ENCODE data around the gene F10.

The F10 gene

GRCh38 chr13:113139577-113139976, 17.0 kb downstream of the F10 start:
- H3K27me3 ChIP-seq (ENCODE audit: control insufficient read depth in 2 of 2, insufficient read depth in 2 of 2, low read length in 2 of 2) = no peaks in the 10 kb centered on the region
- H3K9me3 ChIP-seq (ENCODE audit: control insufficient read depth in 2 of 2, low read length in 2 of 2) = no peaks in the 10 kb centered on the region
- H3K36me3 ChIP-seq (ENCODE audit: control insufficient read depth in 2 of 2, insufficient read depth in 2 of 2, low read length in 2 of 2) = no peaks in the 10 kb centered on the region
- H3K4me1 ChIP-seq (ENCODE audit: control insufficient read depth in 2 of 2, insufficient read depth in 2 of 2, low read length in 2 of 2) = no peaks in the 10 kb centered on the region
- no peak overlapping the region for H3K4me3 ChIP-seq (ENCODE audit: low read length in 2 of 2)
- H3K9ac ChIP-seq (ENCODE audit: low read depth in 1 of 2, low read length in 2 of 2) = no peak overlapping the region
- no peak overlapping the region for H3K27ac ChIP-seq (ENCODE audit: low read depth in 2 of 2, low read length in 2 of 2)

GRCh38 chr13:113140677-113141600, 18.3 kb downstream of the F10 start:
- no peak overlapping the region for H3K9ac ChIP-seq (ENCODE audit: low read depth in 1 of 2, low read length in 2 of 2)
- no peaks in the 10 kb centered on the region for H3K36me3 ChIP-seq (ENCODE audit: control insufficient read depth in 2 of 2, insufficient read depth in 2 of 2, low read length in 2 of 2)
- H3K27ac ChIP-seq (ENCODE audit: low read depth in 2 of 2, low read length in 2 of 2) = no peak overlapping the region
- H3K4me3 ChIP-seq (ENCODE audit: low read length in 2 of 2) = no peak overlapping the region
- H3K27me3 ChIP-seq (ENCODE audit: control insufficient read depth in 2 of 2, insufficient read depth in 2 of 2, low read length in 2 of 2) = no peaks in the 10 kb centered on the region
- no peaks in the 10 kb centered on the region for H3K9me3 ChIP-seq (ENCODE audit: control insufficient read depth in 2 of 2, low read length in 2 of 2)
- H3K4me1 ChIP-seq (ENCODE audit: control insufficient read depth in 2 of 2, insufficient read depth in 2 of 2, low read length in 2 of 2) = no peaks in the 10 kb centered on the region

GRCh38 chr13:113141601-113141970, 19.0 kb downstream of the F10 start:
- no peaks in the 10 kb centered on the region for H3K9me3 ChIP-seq (ENCODE audit: control insufficient read depth in 2 of 2, low read length in 2 of 2)
- H3K27me3 ChIP-seq (ENCODE audit: control insufficient read depth in 2 of 2, insufficient read depth in 2 of 2, low read length in 2 of 2) = no peaks in the 10 kb centered on the region
- H3K9ac ChIP-seq (ENCODE audit: low read depth in 1 of 2, low read length in 2 of 2) = no peak overlapping the region
- no peaks in the 10 kb centered on the region for H3K36me3 ChIP-seq (ENCODE audit: control insufficient read depth in 2 of 2, insufficient read depth in 2 of 2, low read length in 2 of 2)
- no peaks in the 10 kb centered on the region for H3K4me1 ChIP-seq (ENCODE audit: control insufficient read depth in 2 of 2, insufficient read depth in 2 of 2, low read length in 2 of 2)
- no peak overlapping the region for H3K4me3 ChIP-seq (ENCODE audit: low read length in 2 of 2)
- H3K27ac ChIP-seq (ENCODE audit: low read depth in 2 of 2, low read length in 2 of 2) = no peak overlapping the region

GRCh38 chr13:113142876-113143275, 20.3 kb downstream of the F10 start:
- no peak overlapping the region for H3K9ac ChIP-seq (ENCODE audit: low read depth in 1 of 2, low read length in 2 of 2)
- no peaks in the 10 kb centered on the region for H3K4me1 ChIP-seq (ENCODE audit: control insufficient read depth in 2 of 2, insufficient read depth in 2 of 2, low read length in 2 of 2)
- no peaks in the 10 kb centered on the region for H3K27me3 ChIP-seq (ENCODE audit: control insufficient read depth in 2 of 2, insufficient read depth in 2 of 2, low read length in 2 of 2)
- no peaks in the 10 kb centered on the region for H3K36me3 ChIP-seq (ENCODE audit: control insufficient read depth in 2 of 2, insufficient read depth in 2 of 2, low read length in 2 of 2)
- H3K27ac ChIP-seq (ENCODE audit: low read depth in 2 of 2, low read length in 2 of 2) = no peak overlapping the region
- H3K9me3 ChIP-seq (ENCODE audit: control insufficient read depth in 2 of 2, low read length in 2 of 2) = no peaks in the 10 kb centered on the region
- H3K4me3 ChIP-seq (ENCODE audit: low read length in 2 of 2) = no peak overlapping the region

- no peaks in the 10 kb centered on the region for H3K9me3 ChIP-seq (ENCODE audit: control insufficient read depth in 2 of 2, low read length in 2 of 2)
- no peak overlapping the region for H3K27ac ChIP-seq (ENCODE audit: low read depth in 2 of 2, low read length in 2 of 2)
- no peaks in the 10 kb centered on the region for H3K36me3 ChIP-seq (ENCODE audit: control insufficient read depth in 2 of 2, insufficient read depth in 2 of 2, low read length in 2 of 2)
- H3K27me3 ChIP-seq (ENCODE audit: control insufficient read depth in 2 of 2, insufficient read depth in 2 of 2, low read length in 2 of 2) = no peaks in the 10 kb centered on the region
- H3K9ac ChIP-seq (ENCODE audit: low read depth in 1 of 2, low read length in 2 of 2) = no peak overlapping the region
- H3K4me1 ChIP-seq (ENCODE audit: control insufficient read depth in 2 of 2, insufficient read depth in 2 of 2, low read length in 2 of 2) = no peaks in the 10 kb centered on the region
- H3K4me3 ChIP-seq (ENCODE audit: low read length in 2 of 2) = no peak overlapping the region
These were observed 21.1 kb downstream of the F10 start for GRCh38 chr13:113143466-113144254.

GRCh38 chr13:113144255-113144629, 21.6 kb downstream of the F10 start:
- no peaks in the 10 kb centered on the region for H3K4me1 ChIP-seq (ENCODE audit: control insufficient read depth in 2 of 2, insufficient read depth in 2 of 2, low read length in 2 of 2)
- H3K9ac ChIP-seq (ENCODE audit: low read depth in 1 of 2, low read length in 2 of 2) = no peak overlapping the region
- no peaks in the 10 kb centered on the region for H3K36me3 ChIP-seq (ENCODE audit: control insufficient read depth in 2 of 2, insufficient read depth in 2 of 2, low read length in 2 of 2)
- no peak overlapping the region for H3K4me3 ChIP-seq (ENCODE audit: low read length in 2 of 2)
- H3K9me3 ChIP-seq (ENCODE audit: control insufficient read depth in 2 of 2, low read length in 2 of 2) = no peaks in the 10 kb centered on the region
- no peak overlapping the region for H3K27ac ChIP-seq (ENCODE audit: low read depth in 2 of 2, low read length in 2 of 2)
- no peaks in the 10 kb centered on the region for H3K27me3 ChIP-seq (ENCODE audit: control insufficient read depth in 2 of 2, insufficient read depth in 2 of 2, low read length in 2 of 2)

- Histone ChIP-seq H3K9me3 (ENCODE audit: control insufficient read depth in 2 of 2, low read length in 2 of 2) (no peaks in the 10 kb centered on the region), H3K36me3 (ENCODE audit: control insufficient read depth in 2 of 2, insufficient read depth in 2 of 2, low read length in 2 of 2) (no peaks in the 10 kb centered on the region), H3K27ac (ENCODE audit: low read depth in 2 of 2, low read length in 2 of 2) (no peak overlapping the region), H3K9ac (ENCODE audit: low read depth in 1 of 2, low read length in 2 of 2) (no peak overlapping the region), H3K4me1 (ENCODE audit: control insufficient read depth in 2 of 2, insufficient read depth in 2 of 2, low read length in 2 of 2) (no peaks in the 10 kb centered on the region), H3K27me3 (ENCODE audit: control insufficient read depth in 2 of 2, insufficient read depth in 2 of 2, low read length in 2 of 2) (no peaks in the 10 kb centered on the region), H3K4me3 (ENCODE audit: low read length in 2 of 2) (no peak overlapping the region)
These were observed 22.9 kb downstream of the F10 start for GRCh38 chr13:113145496-113145895.

GRCh38 chr13:113145911-113146598, 23.5 kb downstream of the F10 start:
- no peaks in the 10 kb centered on the region for H3K36me3 ChIP-seq (ENCODE audit: control insufficient read depth in 2 of 2, insufficient read depth in 2 of 2, low read length in 2 of 2)

GRCh38 chr13:113146750-113147149, 24.2 kb downstream of the F10 start:
- Histone ChIP-seq H3K4me3 (ENCODE audit: low read length in 2 of 2) (no peak overlapping the region), H3K4me1 (ENCODE audit: control insufficient read depth in 2 of 2, insufficient read depth in 2 of 2, low read length in 2 of 2) (no peaks in the 10 kb centered on the region)

More at GRCh38 chr13:113145911-113146598, 23.5 kb downstream of the F10 start:
- Histone ChIP-seq H3K27ac (ENCODE audit: low read depth in 2 of 2, low read length in 2 of 2) (no peak overlapping the region), H3K4me3 (ENCODE audit: low read length in 2 of 2) (no peak overlapping the region), H3K27me3 (ENCODE audit: control insufficient read depth in 2 of 2, insufficient read depth in 2 of 2, low read length in 2 of 2) (no peaks in the 10 kb centered on the region), H3K9me3 (ENCODE audit: control insufficient read depth in 2 of 2, low read length in 2 of 2) (no peaks in the 10 kb centered on the region), H3K4me1 (ENCODE audit: control insufficient read depth in 2 of 2, insufficient read depth in 2 of 2, low read length in 2 of 2) (no peaks in the 10 kb centered on the region), H3K9ac (ENCODE audit: low read depth in 1 of 2, low read length in 2 of 2) (no peak overlapping the region)

GRCh38 chr13:113147206-113147605, 24.6 kb downstream of the F10 start:
- H3K9ac ChIP-seq (ENCODE audit: low read depth in 1 of 2, low read length in 2 of 2) = no peak overlapping the region
- H3K4me1 ChIP-seq (ENCODE audit: control insufficient read depth in 2 of 2, insufficient read depth in 2 of 2, low read length in 2 of 2) = no peaks in the 10 kb centered on the region
- peaks cover 4 to 5% of the 10 kb centered on the region in 2 donors for H3K27me3 ChIP-seq (ENCODE audit: control insufficient read depth in 2 of 2, insufficient read depth in 2 of 2, low read length in 2 of 2)
- no peaks in the 10 kb centered on the region for H3K36me3 ChIP-seq (ENCODE audit: control insufficient read depth in 2 of 2, insufficient read depth in 2 of 2, low read length in 2 of 2)
- H3K4me3 ChIP-seq (ENCODE audit: low read length in 2 of 2) = no peak overlapping the region
- no peak overlapping the region for H3K27ac ChIP-seq (ENCODE audit: low read depth in 2 of 2, low read length in 2 of 2)
- no peaks in the 10 kb centered on the region for H3K9me3 ChIP-seq (ENCODE audit: control insufficient read depth in 2 of 2, low read length in 2 of 2)

More at GRCh38 chr13:113146750-113147149, 24.2 kb downstream of the F10 start:
- no peak overlapping the region for H3K9ac ChIP-seq (ENCODE audit: low read depth in 1 of 2, low read length in 2 of 2)
- H3K9me3 ChIP-seq (ENCODE audit: control insufficient read depth in 2 of 2, low read length in 2 of 2) = no peaks in the 10 kb centered on the region
- no peak overlapping the region for H3K27ac ChIP-seq (ENCODE audit: low read depth in 2 of 2, low read length in 2 of 2)
- H3K27me3 ChIP-seq (ENCODE audit: control insufficient read depth in 2 of 2, insufficient read depth in 2 of 2, low read length in 2 of 2) = peaks cover under 1% of the 10 kb centered on the region in 2 donors
- H3K36me3 ChIP-seq (ENCODE audit: control insufficient read depth in 2 of 2, insufficient read depth in 2 of 2, low read length in 2 of 2) = no peaks in the 10 kb centered on the region

Measured in mucosa of rectum (tissue), 2 donors.